GM18951 (cell line): ENCODE results near the gene KLHL15.
A peak's percentile ranks its signal among the peaks of the same experiment; 100 is the strongest.
"Not testable (repeated sequence)": the region's sequence is repeated elsewhere in the genome, so short reads cannot be mapped to it uniquely, and the experiment has no call there.

Experiments used
- POLR2A ChIP-seq: IDR thresholded peaks from 4 replicates; pipeline ENCODE4 v1.6.1; 2011; ENCODE audit warnings: mild to moderate bottlenecking; ENCODE audit not compliant: insufficient read length, insufficient read depth; ENCODE audit errors: extremely low read depth
- in situ Hi-C: fragments of 300-500 bp; cut with MboI; formaldehyde crosslinking; loops from one replicate; pipeline ENCODE4 v1.12.0; 2022; ENCODE audit warnings: low sequenced_read_pairs, mixed read lengths, inconsistent platforms; ENCODE audit not compliant: unreplicated experiment

The KLHL15 gene

GRCh38 chrX:24027086-24027485 lies at the start of gene KLHL15:
TSS of gene KLHL15 (minus strand) at chrX:24027186. CDS start at chrX:24006693, 20,493 bp downstream.
- in situ Hi-C loops = no loop called here

GRCh38 chrX:24069877-24070276 lies 42.9 kb upstream of the KLHL15 start:
- no peak for TF ChIP-seq POLR2A
- in situ Hi-C loops = loop anchor here (25.0 kb wide), 1 partner anchor 383 kb away; no protein-coding TSS in a partner anchor

More at GRCh38 chrX:24027086-24027485, at the start of gene KLHL15:
- no peak for TF ChIP-seq POLR2A

GRCh38 chrX:24063488-24063887 lies 36.5 kb upstream of the KLHL15 start:
- TF ChIP-seq POLR2A = no peak
- in situ Hi-C loops = loop anchor here (25.0 kb wide), 1 partner anchor 376 kb away; no protein-coding TSS in a partner anchor

GRCh38 chrX:24055043-24055356 lies 28.0 kb upstream of the KLHL15 start:
- in situ Hi-C loops = loop anchor here (25.0 kb wide), 1 partner anchor 368 kb away; no protein-coding TSS in a partner anchor
- no peak for TF ChIP-seq POLR2A

GRCh38 chrX:24054182-24055042 lies 27.4 kb upstream of the KLHL15 start, which contains the start of gene EIF2S3:
TSS of gene EIF2S3 (plus strand) at chrX:24054956. CDS start at chrX:24054969, 13 bp downstream.
- in situ Hi-C loops = loop anchor here (25.0 kb wide), 1 partner anchor 367 kb away; no protein-coding TSS in a partner anchor

GRCh38 chrX:24050522-24051318 lies 23.7 kb upstream of the KLHL15 start:
- in situ Hi-C loops = loop anchor here (25.0 kb wide), 1 partner anchor 363 kb away; no protein-coding TSS in a partner anchor

More at GRCh38 chrX:24054182-24055042, 27.4 kb upstream of the KLHL15 start, which contains the start of gene EIF2S3:
- TF ChIP-seq POLR2A = peak; percentile 88

GRCh38 chrX:24049643-24050042 lies 22.7 kb upstream of the KLHL15 start:
- in situ Hi-C loops = loop anchor here (25.0 kb wide), 1 partner anchor 362 kb away; no protein-coding TSS in a partner anchor

GRCh38 chrX:24046060-24046459 lies 19.1 kb upstream of the KLHL15 start:
- in situ Hi-C loops = not testable (repeated sequence)

GRCh38 chrX:24037729-24038128 lies 10.7 kb upstream of the KLHL15 start:
- in situ Hi-C loops = no loop called here
- TF ChIP-seq POLR2A = no peak

GRCh38 chrX:24034485-24034884 lies 7.5 kb upstream of the KLHL15 start:
- no peak for TF ChIP-seq POLR2A
- in situ Hi-C loops = no loop called here

- TF ChIP-seq POLR2A = no peak
- in situ Hi-C loops = no loop called here
Measured at GRCh38 chrX:24030597-24030996, 3.6 kb upstream of the KLHL15 start.

GRCh38 chrX:24027985-24028384 lies 999 bp upstream of the KLHL15 start:
- in situ Hi-C loops = no loop called here
- no peak for TF ChIP-seq POLR2A

- in situ Hi-C loops = no loop called here
- TF ChIP-seq POLR2A = no peak
Measured at GRCh38 chrX:24026432-24026831, 554 bp downstream of the KLHL15 start.
